Thymus (tissue), 11 donors: Measurements from ENCODE around the gene CCDC80. TPM values are rescaled to one million over a fixed set of nuclear protein-coding genes. Genes with fewer than 3 reads are reported as not detected.
"Not testable (repeated sequence)": the region's sequence is repeated elsewhere in the genome, so short reads cannot be mapped to it uniquely, and the experiment has no call there.

Experiments
- DNase-seq, 9 donors: peaks; one replicate each; pipeline ENCODE4 v3.0.0-alpha.2; 2013; ENCODE audit warnings: low spot score in 9 of 9, low read depth in 6 of 9, missing footprints in 1 of 9
- H3K27ac ChIP-seq, 2 donors: one replicate each; pipeline ENCODE4 v1.5.1; 2013; ENCODE audit warnings: control low read depth in 1 of 2, low read depth in 1 of 2, low read length in 1 of 2, mild to moderate bottlenecking in 1 of 2, moderate library complexity in 1 of 2
- H3K27me3 ChIP-seq, 2 donors: one replicate each; pipeline ENCODE4 v1.5.1; 2013; ENCODE audit warnings: low read length in 1 of 2; ENCODE audit not compliant: control insufficient read depth in 2 of 2, insufficient read depth in 1 of 2
- H3K36me3 ChIP-seq, 2 donors: one replicate each; pipeline ENCODE4 v1.5.1; 2013; ENCODE audit warnings: low read length in 1 of 2, mild to moderate bottlenecking in 1 of 2, moderate library complexity in 1 of 2; ENCODE audit not compliant: control insufficient read depth in 2 of 2, insufficient read depth in 2 of 2
- H3K4me1 ChIP-seq, 2 donors: one replicate each; pipeline ENCODE4 v1.5.1; 2013; ENCODE audit warnings: low read length in 2 of 2; ENCODE audit not compliant: control insufficient read depth in 2 of 2, insufficient read depth in 2 of 2
- H3K4me3 ChIP-seq, 2 donors: one replicate each; pipeline ENCODE4 v1.5.1; 2013; ENCODE audit warnings: low read length in 2 of 2, control low read depth in 1 of 2, mild to moderate bottlenecking in 1 of 2
- H3K9me3 ChIP-seq, 2 donors: one replicate each; pipeline ENCODE4 v1.5.1; 2013; ENCODE audit warnings: low read length in 1 of 2, mild to moderate bottlenecking in 1 of 2; ENCODE audit not compliant: control insufficient read depth in 2 of 2, insufficient read depth in 1 of 2
- WGBS: extraction: QIAGEN DNeasy Blood & Tissue Kit; methylation state at CpG from one replicate; pipeline ENCODE4 v1.1.7; 2013; 5-methylcytosine and 5-hydroxymethylcytosine counted together
- polyA plus RNA-seq: library from polyadenylated mRNA; stranded (reverse); fragments of 200-250 nt; gene quantifications from one replicate; pipeline ENCODE4 v1.2.3, GENCODE V29; 2013
- total RNA-seq: library from RNA; stranded (reverse); fragments of 120-200 nt; gene quantifications from one replicate; pipeline ENCODE4 v1.2.4, GENCODE V29; 2013
- donor health status: healthy.

CCDC80 gene
- total and polyA plus RNA-seq, 2 donors: 10.6 to 13.6 TPM

GRCh38 chr3:112572701-112573100 is 68.2 kb downstream of the CCDC80 start:
- H3K9me3 ChIP-seq: no peaks in the 10 kb centered on the region
- no peak overlapping the region for H3K27ac ChIP-seq
- H3K4me1 ChIP-seq: no peaks in the 10 kb centered on the region
- 98% methylated on average over 1 of the region's 1 CpG for WGBS
- no peaks in the 10 kb centered on the region for H3K27me3 ChIP-seq
- no peak for DNase-seq
- H3K4me3 ChIP-seq: no peak overlapping the region
- H3K36me3 ChIP-seq: peaks cover 6 to 42% of the 10 kb centered on the region in 2 donors

- Histone ChIP-seq H3K27ac (no peak overlapping the region), H3K36me3 (peaks cover 3 to 50% of the 10 kb centered on the region in 2 donors)
- WGBS: 26% methylated on average over 1 of the region's 1 CpG
Measured at GRCh38 chr3:112569265-112569664, 71.7 kb downstream of the CCDC80 start.

GRCh38 chr3:112568642-112569041 is 72.3 kb downstream of the CCDC80 start:
- over 99% methylated on average over 2 of the region's 2 CpGs for WGBS
- Histone ChIP-seq H3K27me3 (no peaks in the 10 kb centered on the region), H3K27ac (no peak overlapping the region), H3K9me3 (no peaks in the 10 kb centered on the region), H3K36me3 (peaks cover 3 to 47% of the 10 kb centered on the region in 2 donors), H3K4me3 (no peak overlapping the region), H3K4me1 (no peaks in the 10 kb centered on the region)
- DNase-seq: no peak

More at GRCh38 chr3:112569265-112569664, 71.7 kb downstream of the CCDC80 start:
- Histone ChIP-seq H3K4me3 (no peak overlapping the region), H3K4me1 (no peaks in the 10 kb centered on the region), H3K9me3 (no peaks in the 10 kb centered on the region), H3K27me3 (no peaks in the 10 kb centered on the region)
- no peak for DNase-seq

- no peak for DNase-seq
- no peaks in the 10 kb centered on the region for H3K9me3 ChIP-seq
- peaks cover 0 to 18% of the 10 kb centered on the region in 2 donors for H3K36me3 ChIP-seq
- no peaks in the 10 kb centered on the region for H3K27me3 ChIP-seq
- peaks cover 0 to 4% of the 10 kb centered on the region in 2 donors for H3K4me1 ChIP-seq
- H3K4me3 ChIP-seq: no peak overlapping the region
- H3K27ac ChIP-seq: no peak overlapping the region
Measured at GRCh38 chr3:112564940-112565305, 76.0 kb downstream of the CCDC80 start.

- DNase-seq: not testable (repeated sequence)
Measured at GRCh38 chr3:112564247-112564939, 76.5 kb downstream of the CCDC80 start.

GRCh38 chr3:112561734-112562529 is 79.0 kb downstream of the CCDC80 start, which contains the start of the genes ATG3 and SLC35A5:
TSS of gene ATG3 (minus strand) at chr3:112561962. CDS start at chr3:112561528, 434 bp downstream.
TSS of gene SLC35A5 (plus strand) at chr3:112562045. CDS start at chr3:112563404, 1,359 bp downstream.
- under 1% methylated on average over 58 of the region's 58 CpGs for WGBS
- peaks cover 4 to 7% of the 10 kb centered on the region in 2 donors for H3K36me3 ChIP-seq
- H3K27me3 ChIP-seq: no peaks in the 10 kb centered on the region
- H3K4me1 ChIP-seq: peaks cover 2 to 4% of the 10 kb centered on the region in 2 donors
- peak within 1 kb of the TSS; percentile 97 for H3K27ac ChIP-seq
- peak within 1 kb of the TSS; percentile 83 to 88 for H3K4me3 ChIP-seq
- DNase-seq: peak; percentile 94 to 99 (median 98)
- H3K9me3 ChIP-seq: peaks cover 0 to 3% of the 10 kb centered on the region in 2 donors

More at GRCh38 chr3:112564247-112564939, 76.5 kb downstream of the CCDC80 start:
- H3K4me3 ChIP-seq, H3K9me3 ChIP-seq, H3K4me1 ChIP-seq, H3K27me3 ChIP-seq, H3K27ac ChIP-seq: not testable (repeated sequence)
- 97% methylated on average over 13 of the region's 15 CpGs for WGBS
- H3K36me3 ChIP-seq: peaks cover 0 to 13% of the 10 kb centered on the region in 2 donors

- no peaks in the 10 kb centered on the region for H3K27me3 ChIP-seq
- no peak for DNase-seq
- H3K4me3 ChIP-seq: peak overlapping the region; percentile 83 to 88
- peak overlapping the region; percentile 96 to 97 for H3K27ac ChIP-seq
- peaks cover 4 to 8% of the 10 kb centered on the region in 2 donors for H3K36me3 ChIP-seq
- WGBS: under 1% methylated on average over 29 of the region's 29 CpGs
- H3K9me3 ChIP-seq: peaks cover 0 to 3% of the 10 kb centered on the region in 2 donors
- peaks cover 2 to 4% of the 10 kb centered on the region in 2 donors for H3K4me1 ChIP-seq
Measured at GRCh38 chr3:112561484-112561733, 79.5 kb downstream of the CCDC80 start.

GRCh38 chr3:112560721-112561483 is 80.0 kb downstream of the CCDC80 start:
- peaks cover 4 to 8% of the 10 kb centered on the region in 2 donors for H3K36me3 ChIP-seq
- H3K27ac ChIP-seq: peak overlapping the region; percentile 96 to 97
- H3K27me3 ChIP-seq: no peaks in the 10 kb centered on the region
- DNase-seq: peak; percentile 56 to 89 (median 71)
- H3K4me1 ChIP-seq: peaks cover 2 to 4% of the 10 kb centered on the region in 2 donors
- peak overlapping the region; percentile 83 to 88 for H3K4me3 ChIP-seq
- under 1% methylated on average over 29 of the region's 29 CpGs for WGBS
- H3K9me3 ChIP-seq: peaks cover 0 to 3% of the 10 kb centered on the region in 2 donors
